Measurements from ENCODE around the gene CEP20. TPM values are rescaled to one million over a fixed set of nuclear protein-coding genes. Genes with fewer than 3 reads are reported as not detected.

The CEP20 gene
- total RNA-seq, 2 experiments from 2014 or later: 38.8 to 40.1 TPM

GRCh38 chr16:15900357-15900756 lies 12.0 kb upstream of the CEP20 start:
- ChIA-PET POLR2A (no interaction called here), CTCF (no interaction called here)

- CTCF ChIA-PET: no interaction called here
- POLR2A ChIA-PET: no interaction called here
Observed at GRCh38 chr16:15899538-15900100, 11.2 kb upstream of the CEP20 start.

- POLR2A ChIA-PET: interaction anchor here (0.8 kb wide), 1 partner anchor 10 kb away, joined by 3 read pairs; the partner anchor contains the start of gene CEP20
Observed at GRCh38 chr16:15898654-15899053, 10.3 kb upstream of the CEP20 start.

GRCh38 chr16:15897834-15898254 lies 9.4 kb upstream of the CEP20 start:
- POLR2A ChIA-PET: no interaction called here
- CTCF ChIA-PET: interaction anchor here (0.5 to 1.8 kb wide), 2 partner anchors 10 to 15 kb away, joined by 3 to 4 read pairs; partner anchors contain the start of gene CEP20

More at GRCh38 chr16:15898654-15899053, 10.3 kb upstream of the CEP20 start:
- CTCF ChIA-PET: no interaction called here

- POLR2A ChIA-PET: no interaction called here
- CTCF ChIA-PET: interaction anchor here (1.8 kb wide), 1 partner anchor 9 kb away, joined by 4 read pairs; the partner anchor contains the start of gene CEP20
Observed at GRCh38 chr16:15897121-15897780, 8.8 kb upstream of the CEP20 start.

- POLR2A ChIA-PET: no interaction called here
Observed at GRCh38 chr16:15894571-15895374, 6.4 kb upstream of the CEP20 start.

GRCh38 chr16:15891508-15891907 lies 3.1 kb upstream of the CEP20 start:
- CTCF ChIA-PET: no interaction called here

More at GRCh38 chr16:15894571-15895374, 6.4 kb upstream of the CEP20 start:
- CTCF ChIA-PET: no interaction called here

GRCh38 chr16:15887283-15887682 lies 1.1 kb downstream of the CEP20 start:
- POLR2A ChIA-PET: interaction anchor here (0.5 to 1.0 kb wide), 3 partner anchors 20 to 63 kb away, joined by 7 to 8 read pairs (median 8); no protein-coding TSS in a partner anchor
- CTCF ChIA-PET: no interaction called here

More at GRCh38 chr16:15891508-15891907, 3.1 kb upstream of the CEP20 start:
- POLR2A ChIA-PET: no interaction called here

- CTCF ChIA-PET: interaction anchor here (1.4 kb wide), 1 partner anchor 12 kb away, joined by 4 read pairs; no protein-coding TSS in a partner anchor
Observed at GRCh38 chr16:15886078-15886477, 2.3 kb downstream of the CEP20 start.

GRCh38 chr16:15885560-15886001 lies 2.8 kb downstream of the CEP20 start:
- POLR2A ChIA-PET: no interaction called here
- CTCF ChIA-PET: interaction anchor here (1.4 kb wide), 1 partner anchor 12 kb away, joined by 4 read pairs; no protein-coding TSS in a partner anchor

More at GRCh38 chr16:15886078-15886477, 2.3 kb downstream of the CEP20 start:
- POLR2A ChIA-PET: no interaction called here

- ChIA-PET POLR2A (no interaction called here), CTCF (no interaction called here)
Observed at GRCh38 chr16:15882563-15882962, 5.8 kb downstream of the CEP20 start.

GRCh38 chr16:15881794-15882379 lies 6.5 kb downstream of the CEP20 start:
- POLR2A ChIA-PET: no interaction called here
- CTCF ChIA-PET: no interaction called here

GRCh38 chr16:15880434-15881308 lies 7.7 kb downstream of the CEP20 start:
- ChIA-PET POLR2A (no interaction called here), CTCF (no interaction called here)

GRCh38 chr16:15879255-15879811 lies 9.1 kb downstream of the CEP20 start:
- ChIA-PET POLR2A (no interaction called here), CTCF (no interaction called here)

GRCh38 chr16:15876503-15876902 lies 11.9 kb downstream of the CEP20 start:
- POLR2A ChIA-PET: no interaction called here

GRCh38 chr16:15874745-15875314 lies 13.6 kb downstream of the CEP20 start:
- POLR2A ChIA-PET: interaction anchor here (1.6 kb wide), 1 partner anchor 13 kb away, joined by 5 read pairs; the partner anchor contains the start of gene CEP20
- CTCF ChIA-PET: interaction anchor here (0.8 to 1.8 kb wide), 4 partner anchors 11 to 253 kb away, joined by 3 to 4 read pairs (median 3); no protein-coding TSS in a partner anchor

More at GRCh38 chr16:15876503-15876902, 11.9 kb downstream of the CEP20 start:
- CTCF ChIA-PET: interaction anchor here (0.7 to 1.0 kb wide), 2 partner anchors 69 to 446 kb away, joined by 3 read pairs; no protein-coding TSS in a partner anchor

- ChIA-PET CTCF (interaction anchor here (1.0 to 1.8 kb wide), 2 partner anchors 12 to 254 kb away, joined by 3 to 4 read pairs; no protein-coding TSS in a partner anchor), POLR2A (interaction anchor here (1.6 kb wide), 1 partner anchor 15 kb away, joined by 5 read pairs; the partner anchor contains the start of gene CEP20)
Observed at GRCh38 chr16:15873737-15874136, 14.7 kb downstream of the CEP20 start.

GRCh38 chr16:15873301-15873700 lies 15.1 kb downstream of the CEP20 start:
- POLR2A ChIA-PET: interaction anchor here (1.6 kb wide), 1 partner anchor 15 kb away, joined by 5 read pairs; the partner anchor contains the start of gene CEP20
- CTCF ChIA-PET: interaction anchor here (0.9 to 1.8 kb wide), 2 partner anchors 12 to 16 kb away, joined by 3 to 4 read pairs; no protein-coding TSS in a partner anchor
